Amniotic epithelial cell (primary cell): Measurements from ENCODE around the gene SETD2.
"Not testable (repeated sequence)": the region's sequence is repeated elsewhere in the genome, so short reads cannot be mapped to it uniquely, and the experiment has no call there.

ENCODE experiments used
- DNase-seq: peaks from one replicate; pipeline ENCODE4 v3.0.0-alpha.2; 2010; ENCODE audit warnings: low read depth

Gene SETD2

GRCh38 chr3:47149339-47149933, 14.5 kb downstream of the SETD2 start:
- DNase-seq: no peak

GRCh38 chr3:47145272-47145671, 18.6 kb downstream of the SETD2 start:
- DNase-seq: no peak

GRCh38 chr3:47143068-47143467, 20.8 kb downstream of the SETD2 start:
- no peak for DNase-seq

- DNase-seq: not testable (repeated sequence)
Observed at GRCh38 chr3:47142536-47142935, 21.4 kb downstream of the SETD2 start.

DNA sequence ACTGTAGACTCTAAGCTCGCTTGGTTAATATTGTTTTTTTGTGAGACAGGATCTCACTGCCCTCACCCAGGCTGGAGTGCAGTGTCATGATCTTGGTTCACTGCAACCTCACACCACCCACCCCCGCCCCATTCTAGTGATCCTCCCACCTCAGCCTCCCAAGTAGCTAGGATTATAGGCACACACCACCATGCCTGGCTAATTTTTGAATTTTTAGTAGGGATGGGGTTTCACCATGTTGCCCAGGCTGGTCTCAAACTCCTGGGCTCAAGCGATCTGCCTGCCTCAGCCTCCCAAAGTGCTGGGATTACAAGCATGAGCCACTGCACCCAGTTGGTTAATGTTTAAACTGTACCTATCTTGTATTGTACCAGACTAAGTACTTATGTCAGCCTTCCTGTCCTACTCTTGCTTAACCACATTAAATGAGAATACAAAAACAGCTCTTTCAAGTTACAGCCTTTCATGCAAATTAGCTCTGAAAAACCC, 22.9 kb downstream of the SETD2 start:
- not testable (repeated sequence) for DNase-seq

DNA sequence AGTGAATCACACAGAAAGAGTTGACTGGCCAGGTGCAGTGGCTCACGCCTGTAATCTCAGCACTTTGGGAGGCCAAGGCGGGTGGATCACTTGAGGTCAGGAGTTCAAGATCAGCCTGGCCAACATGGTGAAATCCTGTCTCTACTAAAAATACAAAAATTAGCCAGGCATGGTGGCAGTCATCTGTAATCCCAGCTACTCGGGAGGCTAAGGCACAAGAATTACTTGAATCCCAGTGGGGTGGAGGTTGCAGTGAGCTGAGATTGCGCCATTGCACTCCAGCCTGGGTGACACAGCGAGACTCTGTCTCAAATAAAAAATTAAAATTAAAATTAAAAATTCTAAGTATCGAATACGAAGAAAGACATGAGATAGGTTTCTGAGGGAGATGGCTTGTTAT, 23.4 kb downstream of the SETD2 start:
- not testable (repeated sequence) for DNase-seq

DNA sequence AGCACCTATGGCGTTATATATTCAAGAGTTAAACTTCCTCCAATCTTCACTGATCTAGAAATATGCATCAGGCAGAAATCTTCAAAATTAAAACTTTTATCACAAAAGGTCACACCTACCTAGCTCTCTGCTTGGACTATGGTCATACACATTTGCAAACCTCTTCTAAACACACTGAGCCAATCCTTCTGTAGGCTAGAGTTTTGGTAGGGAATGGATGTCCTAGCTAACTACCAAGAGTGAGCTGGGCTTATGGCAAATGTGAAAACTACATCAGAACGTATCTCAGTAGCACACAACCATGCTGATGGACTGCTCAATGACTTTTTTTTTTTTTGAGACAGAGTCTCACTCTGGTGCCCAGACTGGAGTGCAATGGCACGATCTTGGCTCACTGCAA, 29.6 kb downstream of the SETD2 start:
- DNase-seq: no peak

DNA sequence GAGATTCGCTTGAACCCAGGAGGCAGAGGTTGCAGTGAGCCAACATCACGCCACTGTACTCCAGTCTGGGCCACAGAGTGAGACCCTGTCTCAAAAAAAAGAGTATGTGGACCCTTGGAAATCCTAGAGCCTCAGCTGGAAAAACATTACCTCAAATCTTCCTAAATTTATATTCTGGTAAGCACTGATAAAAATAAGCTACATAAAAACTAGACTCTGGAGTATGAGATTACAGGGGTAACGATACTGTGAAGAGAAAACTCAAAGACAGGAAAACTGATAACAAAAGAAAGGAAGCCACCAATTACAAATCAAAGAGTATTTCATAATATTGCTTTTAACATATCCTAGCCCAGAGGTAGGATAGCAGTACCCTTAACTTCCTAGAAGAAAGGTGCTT, 30.3 kb downstream of the SETD2 start:
- DNase-seq: no peak

GRCh38 chr3:47130557-47130956, 33.4 kb downstream of the SETD2 start:
- no peak for DNase-seq

GRCh38 chr3:47128137-47128536, 35.8 kb downstream of the SETD2 start:
- DNase-seq: no peak

- DNase-seq: no peak
Observed at GRCh38 chr3:47123857-47124256, 40.1 kb downstream of the SETD2 start.

DNA sequence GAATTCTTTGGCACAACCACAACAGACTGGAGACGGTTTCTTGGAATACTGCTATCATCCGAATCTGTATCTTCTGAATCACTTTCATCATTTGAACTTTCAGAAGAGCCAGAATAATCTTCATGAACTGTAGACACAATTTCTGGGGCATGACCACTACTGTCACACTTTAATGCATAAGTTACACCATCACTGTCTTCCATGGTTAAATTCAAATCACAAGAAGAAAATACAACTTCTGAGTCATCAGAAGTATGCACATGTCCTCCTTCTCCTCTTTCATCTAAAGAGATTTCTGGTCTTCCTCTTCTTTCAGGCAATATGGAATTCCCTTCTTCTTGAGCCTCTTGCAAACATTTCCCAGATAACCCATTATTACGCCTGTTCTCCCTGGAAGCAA, 42.5 kb downstream of the SETD2 start:
- DNase-seq: no peak

DNA sequence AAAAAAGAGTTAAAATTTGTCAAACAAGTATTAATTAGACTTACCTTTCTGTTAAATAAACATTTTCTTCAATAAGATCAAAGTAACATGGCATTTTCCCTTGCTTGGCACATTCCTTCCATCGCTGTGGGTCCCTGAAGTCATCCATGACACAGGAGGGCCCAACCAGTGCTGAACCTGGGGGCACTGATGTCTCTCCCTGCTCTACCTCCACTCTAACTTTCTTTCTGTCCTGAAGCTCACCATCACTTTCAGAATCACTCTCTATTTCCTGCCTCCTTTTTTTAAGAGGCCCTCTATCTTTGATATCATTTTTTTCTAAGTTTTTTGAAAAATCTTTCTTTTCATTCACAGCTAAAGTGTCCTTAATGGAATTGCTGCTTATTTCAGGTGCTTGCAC, 43.8 kb downstream of the SETD2 start:
- DNase-seq: no peak

- not testable (repeated sequence) for DNase-seq
Observed at GRCh38 chr3:47119387-47119786, 44.5 kb downstream of the SETD2 start.

DNA sequence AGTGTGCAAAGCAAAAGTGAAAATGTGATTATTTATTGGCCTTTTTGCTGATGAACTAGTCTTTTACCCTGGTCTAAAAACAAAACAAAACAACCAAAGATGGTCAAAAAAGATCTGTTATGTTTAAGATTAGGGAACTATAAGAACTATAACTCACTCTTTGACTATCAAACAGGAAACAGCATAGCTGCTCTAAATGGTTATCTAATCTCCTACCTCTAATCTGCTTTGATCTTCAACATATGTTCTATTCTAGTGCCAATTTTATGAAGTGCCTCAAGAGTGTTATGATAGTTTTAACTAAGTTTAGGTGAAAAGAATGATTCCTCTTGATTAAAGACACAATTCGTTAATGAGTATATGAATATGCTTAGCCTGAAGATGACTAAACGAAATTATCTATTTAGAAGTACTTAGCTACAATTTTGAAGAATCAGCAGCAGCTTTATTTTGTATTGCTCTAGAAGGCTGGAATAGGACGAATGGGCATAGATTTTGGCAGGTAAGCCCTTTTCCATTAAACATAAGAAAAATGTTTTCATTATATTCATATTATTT, 46.0 kb downstream of the SETD2 start:
- peak; percentile 32 for DNase-seq

- DNase-seq: not testable (repeated sequence)
Observed at GRCh38 chr3:47115524-47115923, 48.4 kb downstream of the SETD2 start.

GRCh38 chr3:47113669-47114365, 50.1 kb downstream of the SETD2 start:
- DNase-seq: peak; percentile 74

- DNase-seq: no peak
Observed at GRCh38 chr3:47112997-47113396, 50.9 kb downstream of the SETD2 start.

DNA sequence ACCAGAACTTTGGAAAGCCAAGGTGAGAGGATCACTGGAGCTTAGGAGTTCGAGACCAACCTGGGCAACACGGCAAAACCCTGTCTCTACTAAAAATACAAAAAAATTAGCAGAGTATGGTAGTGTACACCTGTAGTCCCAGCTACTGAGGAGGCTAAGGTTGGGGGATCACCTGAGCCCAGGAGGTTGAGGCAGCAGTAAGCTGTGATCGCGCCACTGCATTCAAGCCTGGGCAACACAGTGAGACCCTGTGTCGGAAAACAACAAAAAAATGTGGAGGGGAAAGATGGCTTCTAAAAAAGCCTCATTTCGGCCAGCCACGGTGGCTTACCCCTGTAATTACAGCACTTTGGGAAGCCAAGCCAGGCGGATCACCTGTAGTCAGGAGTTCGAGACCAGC, 54.5 kb downstream of the SETD2 start:
- no peak for DNase-seq

- DNase-seq: no peak
Observed at GRCh38 chr3:47108546-47108945, 55.4 kb downstream of the SETD2 start.

DNA sequence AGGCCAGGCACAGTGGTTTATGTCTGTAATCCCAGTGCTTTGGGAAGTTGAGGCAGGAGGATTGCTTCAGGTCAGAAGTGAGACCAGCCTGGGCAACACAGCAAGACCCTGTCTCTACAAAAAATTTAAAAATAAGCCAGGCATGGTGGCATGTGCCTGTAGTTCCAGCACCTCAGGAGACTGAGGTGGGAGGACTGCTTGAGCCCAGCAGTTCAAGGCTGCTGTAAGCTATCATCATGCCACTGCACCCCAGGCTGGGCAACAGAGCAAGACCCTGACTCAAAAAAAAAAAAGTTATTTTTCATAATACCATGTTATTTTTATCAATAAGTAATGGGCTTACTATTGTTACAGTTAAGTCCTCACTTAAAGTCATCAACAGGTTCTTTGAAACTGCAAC, 59.7 kb downstream of the SETD2 start:
- DNase-seq: no peak

GRCh38 chr3:47103619-47104018, 60.3 kb downstream of the SETD2 start:
- no peak for DNase-seq

GRCh38 chr3:47102081-47102600, 61.8 kb downstream of the SETD2 start:
- no peak for DNase-seq
